Measurements from ENCODE around the gene CAMK1. TPM values are rescaled to one million over a fixed set of nuclear protein-coding genes. Genes with fewer than 3 reads are reported as not detected.

CAMK1 gene
- total RNA-seq (ENCODE audit: unreplicated experiment) = 8.2 TPM
- long read RNA-seq, transcript CAMK1-201 (12 exons, 1,488 nt) = major isoform, 8 of 16 reads
- long read RNA-seq, partial matches to known transcripts = 3 of 16 reads
- long read RNA-seq, other reads (novel, unspliced or antisense) = 5 of 16 reads

DNA sequence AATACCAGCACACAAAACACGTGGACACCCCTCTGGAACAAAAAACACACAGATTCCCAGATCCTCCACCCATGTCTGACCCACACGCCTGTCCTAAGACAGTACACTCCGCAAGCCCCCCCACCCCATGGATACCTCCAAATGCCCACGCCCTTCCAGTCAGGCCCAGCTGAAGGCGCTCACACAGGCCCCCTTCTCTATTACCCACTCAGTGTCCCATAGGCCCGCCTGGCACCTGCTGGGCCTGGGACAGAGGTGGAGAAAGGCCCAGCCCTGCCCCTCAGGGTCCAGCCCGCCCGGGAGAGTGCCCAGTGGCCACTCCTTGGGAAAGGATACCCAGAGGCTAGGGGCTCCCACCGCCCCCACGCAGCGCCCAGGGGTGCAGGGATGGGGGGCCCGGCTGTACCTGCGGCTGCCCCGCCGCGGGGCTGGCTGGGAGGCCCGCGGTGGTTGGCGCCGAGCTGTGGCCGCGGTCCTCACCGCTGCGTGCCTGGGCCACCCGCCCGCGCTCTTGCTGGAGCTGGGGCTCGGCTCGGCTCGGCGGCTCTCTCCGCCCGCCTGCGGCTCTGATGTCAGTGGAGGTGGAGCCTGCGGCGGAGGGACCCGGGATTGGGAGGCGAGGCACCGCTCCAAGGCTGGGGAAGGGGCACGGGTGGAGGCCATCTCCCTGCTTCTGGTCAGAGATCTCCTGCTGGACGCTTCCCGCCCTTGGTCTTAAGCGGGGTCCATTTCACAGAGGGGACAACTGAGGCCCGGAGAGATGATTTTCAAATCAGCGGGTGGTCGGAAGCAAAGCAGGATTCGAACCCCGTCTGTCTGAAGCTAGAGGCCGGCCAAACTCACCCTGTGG is at the start of gene CAMK1:
Gene CAMK1, minus strand, starts transcription at position 522 of the 850 bp plus-strand sequence. CDS start 2,198 bp downstream, outside the sequence.
- Mint-ChIP-seq H3K36me3 (ENCODE audit: unreplicated experiment) (no peaks in the 10 kb centered on the region), H3K4me1 (ENCODE audit: low read depth, unreplicated experiment) (peaks cover 12% of the 10 kb centered on the region), H3K27ac (ENCODE audit: unreplicated experiment) (peak within 1 kb of the TSS; percentile 26), H3K9me3 (ENCODE audit: unreplicated experiment) (peaks cover 6% of the 10 kb centered on the region), H3K4me3 (ENCODE audit: unreplicated experiment) (peak within 1 kb of the TSS; percentile 81), H3K27me3 (ENCODE audit: unreplicated experiment) (peaks cover 11% of the 10 kb centered on the region)
- no peak for TF ChIP-seq CTCF (IDR thresholded peaks at IDR 0.05; ENCODE audit: partially characterized antibody, unreplicated experiment)
- DNase-seq = peak; percentile 80

DNA sequence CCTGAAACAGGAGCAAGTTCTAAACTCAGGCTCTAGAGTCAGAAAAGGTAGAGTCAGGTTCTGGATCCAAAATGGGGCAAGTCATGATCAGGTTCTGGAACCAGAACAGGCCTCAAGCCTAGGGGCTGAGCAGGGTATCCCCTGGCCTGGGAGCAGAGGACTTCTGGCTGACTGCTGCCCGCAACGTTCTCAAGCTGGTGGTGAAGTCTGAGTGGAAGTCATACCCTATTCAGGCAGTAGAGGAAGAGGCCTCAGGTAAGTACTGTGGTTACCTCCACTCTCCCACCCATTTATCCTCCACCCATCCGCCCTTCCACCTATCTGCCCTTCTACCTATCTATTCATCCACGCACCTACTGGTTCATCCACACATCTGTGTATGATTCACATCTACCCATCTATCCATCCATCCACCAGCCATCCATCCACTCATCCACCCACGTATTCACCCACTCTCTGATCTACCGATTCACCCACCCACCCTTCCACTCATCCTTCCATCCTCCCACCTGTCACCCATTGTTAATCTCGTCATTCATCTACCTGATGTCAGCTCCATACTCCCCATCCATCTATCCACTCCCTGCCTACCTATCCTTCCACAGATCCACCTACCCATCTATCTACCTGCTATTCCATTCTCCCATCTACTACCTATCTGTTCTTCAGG is 49.1 kb upstream of the CAMK1 start:
- TF ChIP-seq CTCF (IDR thresholded peaks at IDR 0.05; ENCODE audit: partially characterized antibody, unreplicated experiment) = no peak
- no peak overlapping the region for H3K4me3 Mint-ChIP-seq (ENCODE audit: unreplicated experiment)
- H3K9me3 Mint-ChIP-seq (ENCODE audit: unreplicated experiment) = no peaks in the 10 kb centered on the region
- DNase-seq = no peak
- peaks cover under 1% of the 10 kb centered on the region for H3K27me3 Mint-ChIP-seq (ENCODE audit: unreplicated experiment)
- H3K36me3 Mint-ChIP-seq (ENCODE audit: unreplicated experiment) = peaks cover 5% of the 10 kb centered on the region
- no peaks in the 10 kb centered on the region for H3K4me1 Mint-ChIP-seq (ENCODE audit: low read depth, unreplicated experiment)
- H3K27ac Mint-ChIP-seq (ENCODE audit: unreplicated experiment) = no peak overlapping the region

- Mint-ChIP-seq H3K36me3 (ENCODE audit: unreplicated experiment) (peaks cover 5% of the 10 kb centered on the region), H3K4me1 (ENCODE audit: low read depth, unreplicated experiment) (no peaks in the 10 kb centered on the region), H3K27me3 (ENCODE audit: unreplicated experiment) (no peaks in the 10 kb centered on the region), H3K27ac (ENCODE audit: unreplicated experiment) (no peak overlapping the region), H3K4me3 (ENCODE audit: unreplicated experiment) (no peak overlapping the region), H3K9me3 (ENCODE audit: unreplicated experiment) (no peaks in the 10 kb centered on the region)
- no peak for TF ChIP-seq CTCF (IDR thresholded peaks at IDR 0.05; ENCODE audit: partially characterized antibody, unreplicated experiment)
- DNase-seq = no peak
Measured at GRCh38 chr3:9817436-9817835, 47.7 kb upstream of the CAMK1 start.

GRCh38 chr3:9815986-9816385 is 46.2 kb upstream of the CAMK1 start:
- Mint-ChIP-seq H3K4me1 (ENCODE audit: low read depth, unreplicated experiment) (peaks cover 8% of the 10 kb centered on the region), H3K27ac (ENCODE audit: unreplicated experiment) (no peak overlapping the region), H3K9me3 (ENCODE audit: unreplicated experiment) (peaks cover 5% of the 10 kb centered on the region), H3K36me3 (ENCODE audit: unreplicated experiment) (peaks cover 14% of the 10 kb centered on the region), H3K27me3 (ENCODE audit: unreplicated experiment) (peaks cover 3% of the 10 kb centered on the region), H3K4me3 (ENCODE audit: unreplicated experiment) (no peak overlapping the region)
- DNase-seq = no peak
- TF ChIP-seq CTCF (IDR thresholded peaks at IDR 0.05; ENCODE audit: partially characterized antibody, unreplicated experiment) = no peak

All from glutamatergic neuron (in vitro differentiated cells).